Hepatic stellate cell (primary cell): ENCODE results near the gene SCRN1.

Experiments used
- DNase-seq: peaks from one replicate; pipeline ENCODE4 v3.0.0; 2011; ENCODE audit warnings: low spot score

The SCRN1 gene

GRCh38 chr7:29926741-29927140 is 62.9 kb downstream of the SCRN1 start:
- no peak for DNase-seq

GRCh38 chr7:29926216-29926615 is 63.4 kb downstream of the SCRN1 start:
- no peak for DNase-seq

- no peak for DNase-seq
Observed at GRCh38 chr7:29924684-29925083, 64.9 kb downstream of the SCRN1 start.

DNA sequence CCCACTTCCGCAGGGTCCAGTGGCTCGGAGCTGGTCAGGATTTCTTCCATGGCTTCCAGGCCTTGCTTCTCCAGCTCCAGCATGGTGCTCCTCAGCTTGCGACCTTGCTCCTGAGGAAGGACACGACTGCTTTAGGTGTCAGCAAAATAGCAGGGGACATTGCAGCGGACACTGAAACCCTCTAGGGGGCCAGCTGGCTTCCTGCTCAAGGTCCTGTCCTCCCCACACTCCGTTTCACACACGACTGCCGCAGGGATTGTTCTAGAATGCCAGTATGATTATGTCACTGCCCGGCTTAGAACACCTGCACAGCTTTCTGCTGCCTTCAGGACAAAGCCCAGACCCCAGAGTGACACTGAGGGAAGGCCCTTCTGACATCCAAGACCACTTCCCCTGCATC is 65.6 kb downstream of the SCRN1 start:
- DNase-seq = no peak

DNA sequence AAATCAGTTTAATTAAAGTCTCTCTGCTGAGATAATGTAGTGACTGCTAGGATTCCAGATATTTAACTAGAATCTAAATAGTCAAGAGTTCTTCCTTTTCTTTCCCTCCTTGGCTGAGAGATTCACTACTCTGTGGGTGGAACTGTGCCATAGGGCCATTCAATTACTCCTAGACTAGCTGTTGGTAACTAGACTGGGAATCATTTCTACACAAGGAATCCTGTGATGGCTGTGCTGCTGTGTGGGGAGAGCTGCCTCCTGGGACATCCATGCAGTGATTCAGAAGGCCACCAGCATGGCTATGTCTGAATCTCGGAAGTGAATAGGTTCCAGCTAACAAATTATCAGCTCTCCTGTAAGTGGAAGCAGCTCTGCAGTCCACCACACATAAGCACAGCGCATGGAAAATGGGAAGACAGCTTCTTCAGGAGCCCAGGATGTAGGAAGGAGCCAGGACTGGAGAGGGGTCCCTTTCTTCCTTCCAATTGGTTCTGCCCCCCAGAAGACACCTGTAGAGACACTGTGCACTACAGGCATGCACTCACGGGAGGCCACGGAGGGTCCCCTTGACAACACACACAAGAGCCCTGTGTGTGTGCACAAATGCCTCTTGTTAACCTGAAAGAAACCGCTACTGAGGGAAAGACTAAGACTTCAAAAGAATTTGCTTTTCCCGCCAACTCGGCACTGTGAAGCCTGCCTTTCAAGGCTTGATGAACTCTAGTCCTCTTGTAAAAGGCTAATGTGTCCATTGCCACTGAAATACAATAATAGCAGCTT is 66.5 kb downstream of the SCRN1 start:
- DNase-seq = no peak

GRCh38 chr7:29921404-29922010 is 68.1 kb downstream of the SCRN1 start:
- peak; percentile 56 for DNase-seq

- no peak for DNase-seq
Observed at GRCh38 chr7:29920491-29920890, 69.1 kb downstream of the SCRN1 start.

GRCh38 chr7:29919790-29920189 is 69.8 kb downstream of the SCRN1 start:
- no peak for DNase-seq

DNA sequence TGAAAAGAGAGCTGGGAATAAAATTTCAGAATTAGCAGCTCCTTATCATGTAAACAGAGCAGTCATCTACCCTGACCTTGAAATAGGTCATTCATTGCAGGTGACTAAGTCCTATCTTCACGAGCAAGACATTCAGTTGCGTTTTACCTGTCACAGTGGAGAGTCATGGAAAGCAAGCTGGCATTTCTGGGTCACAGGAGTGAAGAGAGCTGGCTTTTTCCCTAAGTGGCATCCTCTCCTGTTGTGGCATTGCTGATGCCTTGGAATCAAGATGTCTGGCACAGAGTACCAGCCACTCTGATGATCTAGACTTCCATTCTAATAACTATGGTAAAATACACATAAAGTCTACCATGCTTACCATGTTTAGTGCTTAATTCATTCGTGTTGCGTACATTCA is 70.8 kb downstream of the SCRN1 start:
- no peak for DNase-seq

GRCh38 chr7:29917641-29918040 is 72.0 kb downstream of the SCRN1 start:
- DNase-seq = no peak

- no peak for DNase-seq
Observed at GRCh38 chr7:29915481-29916215, 74.0 kb downstream of the SCRN1 start.

GRCh38 chr7:29914180-29914579 is 75.4 kb downstream of the SCRN1 start:
- no peak for DNase-seq

DNA sequence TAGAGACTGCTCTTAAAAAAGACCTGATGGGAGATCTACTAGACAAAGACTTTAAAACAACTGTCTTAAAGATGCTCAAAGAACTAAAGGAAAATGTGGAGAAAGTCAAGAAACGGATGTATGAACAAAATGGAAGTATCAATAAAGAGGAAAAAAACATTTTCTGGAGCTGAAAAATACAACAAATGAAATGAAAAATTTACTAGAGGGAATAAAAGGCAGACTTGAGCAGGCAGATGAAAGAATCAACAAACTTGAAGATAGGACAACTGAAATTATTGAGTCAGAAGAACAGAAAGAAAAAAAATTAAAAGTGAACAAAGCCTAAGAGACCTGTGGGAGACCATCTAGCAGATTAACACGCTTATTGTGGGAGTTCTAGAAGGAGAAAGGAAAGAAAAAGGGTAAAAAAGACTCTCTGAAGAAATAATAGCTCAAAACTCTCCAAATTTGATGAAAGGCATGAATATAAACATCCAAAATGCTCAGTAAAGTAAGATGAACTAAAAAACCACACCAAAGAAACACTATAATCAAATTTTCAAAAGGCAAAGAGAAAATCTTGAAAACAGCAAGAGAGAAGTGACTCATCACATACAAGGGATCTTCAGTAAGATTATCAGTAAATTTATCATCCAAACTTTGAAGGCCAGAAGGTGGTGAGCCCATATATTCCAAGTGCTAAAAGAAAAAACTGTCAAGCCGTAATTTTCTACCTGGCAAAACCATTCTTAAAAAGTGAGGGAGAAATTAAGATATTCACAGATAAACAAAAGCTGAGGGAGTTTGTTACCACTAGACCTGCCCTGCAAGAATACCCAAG is 83.2 kb downstream of the SCRN1 start:
- no peak for DNase-seq

GRCh38 chr7:29900745-29901144 is 88.9 kb downstream of the SCRN1 start:
- DNase-seq = no peak

GRCh38 chr7:29898301-29898700 is 91.3 kb downstream of the SCRN1 start:
- no peak for DNase-seq

- no peak for DNase-seq
Observed at GRCh38 chr7:29896685-29897411, 92.8 kb downstream of the SCRN1 start.

DNA sequence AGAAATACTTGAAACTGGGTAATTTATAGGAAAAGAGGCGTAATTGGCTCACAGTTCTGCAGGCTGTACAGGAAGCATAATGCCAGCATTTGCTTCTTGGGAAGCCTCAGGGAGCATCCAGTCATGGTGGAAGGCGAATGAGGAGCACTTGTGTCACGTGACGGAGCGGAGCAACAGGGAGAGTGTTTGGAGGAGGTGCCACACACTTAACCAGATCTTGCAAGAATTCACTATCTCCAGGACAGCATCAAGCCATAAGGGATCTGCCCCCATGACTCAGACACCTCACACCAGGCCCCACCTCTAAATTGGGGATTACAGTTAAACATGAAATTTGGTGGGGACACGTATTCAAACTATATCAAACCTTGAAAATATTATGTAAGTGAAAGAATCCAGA is 94.0 kb downstream of the SCRN1 start:
- DNase-seq = no peak

DNA sequence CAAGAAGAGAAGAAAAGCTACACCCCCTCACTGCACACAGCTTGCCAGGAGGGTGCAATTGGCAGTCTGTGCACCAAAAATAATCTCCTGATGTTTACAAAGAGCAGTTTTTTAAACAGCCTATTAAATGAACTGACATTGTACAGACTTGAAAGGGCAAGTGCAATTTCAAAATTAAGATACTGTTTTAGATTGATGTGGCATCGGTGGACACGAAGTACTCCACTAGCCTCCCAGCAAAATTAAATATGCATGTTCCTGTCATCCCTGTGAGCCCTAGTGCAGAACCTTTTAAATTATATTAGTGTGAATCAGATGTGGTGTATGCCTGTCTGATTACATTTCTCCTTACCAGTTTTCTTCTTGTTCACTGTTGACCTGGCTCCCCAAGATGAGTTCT is 95.3 kb downstream of the SCRN1 start:
- DNase-seq = no peak

GRCh38 chr7:29893351-29893965 is 96.1 kb downstream of the SCRN1 start:
- DNase-seq = no peak

DNA sequence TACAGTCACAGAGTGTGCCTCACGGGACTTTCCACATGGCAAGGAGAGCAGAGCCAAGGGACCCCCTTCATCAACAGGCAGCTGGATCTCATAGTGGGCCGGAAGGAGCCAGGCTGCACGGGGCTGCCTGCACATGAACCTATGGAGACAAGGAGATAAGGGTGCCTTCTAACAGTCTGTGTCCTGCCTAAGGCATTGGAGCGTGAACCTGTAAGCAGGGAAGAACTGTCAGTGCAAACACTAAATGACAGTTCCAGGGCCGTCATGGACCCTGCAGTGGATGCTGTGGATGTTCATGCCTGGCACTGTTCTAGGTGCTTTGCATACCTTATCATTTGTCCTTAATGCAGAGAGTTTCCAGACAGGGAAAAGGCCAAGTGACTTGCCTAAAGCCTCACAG is 97.4 kb downstream of the SCRN1 start:
- no peak for DNase-seq

GRCh38 chr7:29891766-29892165 is 97.8 kb downstream of the SCRN1 start:
- DNase-seq = no peak
